Measurements from ENCODE around the gene HAAO. TPM values are rescaled to one million over a fixed set of nuclear protein-coding genes. Genes with fewer than 3 reads are reported as not detected.

HAAO gene
- polyA plus RNA-seq, 3 donors: 10.5 to 29.6 (median 15.0) TPM

GRCh38 chr2:42757981-42758740 is 34.2 kb downstream of the HAAO start:
- no peak for TF ChIP-seq CTCF (IDR thresholded peaks at IDR 0.05)
- intact Hi-C loops (cut with micrococcal nuclease): loop anchor here in 1 of 2 donors (5.0 kb wide), 2 partner anchors 36 to 44 kb away; no protein-coding TSS in a partner anchor
- Histone ChIP-seq H3K27ac (ENCODE audit: low read depth in 1 of 2, low read length in 2 of 2) (no peak overlapping the region), H3K9ac (ENCODE audit: insufficient read depth, low read length, poor library complexity, severe bottlenecking) (no peak overlapping the region), H3K4me1 (ENCODE audit: control insufficient read depth in 1 of 2, insufficient read depth in 2 of 2, low read length in 2 of 2) (peaks cover 52 to 59% of the 10 kb centered on the region in 2 donors), H4K20me1 (ENCODE audit: insufficient read depth, low read length) (no peaks in the 10 kb centered on the region), H3K4me3 (replicated peaks in 1 of 3; ENCODE audit: low read depth in 2 of 3, low read length in 3 of 3) (no peak overlapping the region), H3K79me2 (ENCODE audit: insufficient read depth, low read length) (no peaks in the 10 kb centered on the region), H3K27me3 (ENCODE audit: control insufficient read depth in 2 of 2, insufficient read depth in 2 of 2, low read length in 2 of 2) (no peaks in the 10 kb centered on the region), H2AFZ (ENCODE audit: insufficient read depth, low read depth, low read length, poor library complexity, severe bottlenecking) (no peak overlapping the region), H3K36me3 (replicated peaks in 1 of 2; ENCODE audit: control insufficient read depth in 1 of 2, insufficient read depth in 2 of 2, low read length in 2 of 2) (no peaks in the 10 kb centered on the region), H3K4me2 (replicated peaks; ENCODE audit: extremely low read depth, low read length, poor library complexity, severe bottlenecking) (no peak overlapping the region), H3K9me3 (replicated peaks in 1 of 2; ENCODE audit: control insufficient read depth in 1 of 2, insufficient read depth in 1 of 2, low read length in 2 of 2) (peaks cover 0 to 2% of the 10 kb centered on the region in 2 donors)
- Mint-ChIP-seq H3K9me3 (peaks cover 0 to 5% (median 1%) of the 10 kb centered on the region in 7 donors), H3K4me1 (peaks cover 56% of the 10 kb centered on the region), H3K36me3 (peaks cover 15 to 25% of the 10 kb centered on the region in 2 donors), H3K27me3 (ENCODE audit: low read depth in 3 of 3) (peaks cover 0 to 5% (median 3%) of the 10 kb centered on the region in 3 donors), H3K4me3 (no peak overlapping the region), H3K27ac (no peak overlapping the region)
- no peak for DNase-seq
- WGBS (ENCODE audit: insufficient coverage): 90% methylated on average over 3 of the region's 4 CpGs

- Mint-ChIP-seq H3K4me3 (no peak overlapping the region), H3K27ac (peak overlapping the region in 2 of 7 donors; percentile 8 to 72), H3K36me3 (peaks cover 11 to 21% of the 10 kb centered on the region in 2 donors), H3K9me3 (peaks cover 0 to 2% (median 0%) of the 10 kb centered on the region in 7 donors), H3K27me3 (ENCODE audit: low read depth in 3 of 3) (peaks cover 0 to 4% (median 0%) of the 10 kb centered on the region in 3 donors), H3K4me1 (peaks cover 59% of the 10 kb centered on the region)
- no peak for TF ChIP-seq CTCF (IDR thresholded peaks at IDR 0.05)
- no peak overlapping the region for H3K27ac ChIP-seq (ENCODE audit: low read depth in 1 of 2, low read length in 2 of 2)
- H3K27me3 ChIP-seq (ENCODE audit: control insufficient read depth in 2 of 2, insufficient read depth in 2 of 2, low read length in 2 of 2): no peaks in the 10 kb centered on the region
- H3K36me3 ChIP-seq (replicated peaks in 1 of 2; ENCODE audit: control insufficient read depth in 1 of 2, insufficient read depth in 2 of 2, low read length in 2 of 2): no peaks in the 10 kb centered on the region
- peaks cover 51 to 59% of the 10 kb centered on the region in 2 donors for H3K4me1 ChIP-seq (ENCODE audit: control insufficient read depth in 1 of 2, insufficient read depth in 2 of 2, low read length in 2 of 2)
- no peak overlapping the region for H2AFZ ChIP-seq (ENCODE audit: insufficient read depth, low read depth, low read length, poor library complexity, severe bottlenecking)
- 90% methylated on average over 5 of the region's 6 CpGs for WGBS (ENCODE audit: insufficient coverage)
- H3K79me2 ChIP-seq (ENCODE audit: insufficient read depth, low read length): no peaks in the 10 kb centered on the region
- H4K20me1 ChIP-seq (ENCODE audit: insufficient read depth, low read length): no peaks in the 10 kb centered on the region
- H3K4me3 ChIP-seq (replicated peaks in 1 of 3; ENCODE audit: low read depth in 2 of 3, low read length in 3 of 3): no peak overlapping the region
- intact Hi-C loops (cut with micrococcal nuclease): loop anchor here in 1 of 2 donors (5.0 kb wide), 2 partner anchors 35 to 45 kb away; no protein-coding TSS in a partner anchor
- DNase-seq: no peak
- no peaks in the 10 kb centered on the region for H3K9me3 ChIP-seq (replicated peaks in 1 of 2; ENCODE audit: control insufficient read depth in 1 of 2, insufficient read depth in 1 of 2, low read length in 2 of 2)
- no peak overlapping the region for H3K4me2 ChIP-seq (replicated peaks; ENCODE audit: extremely low read depth, low read length, poor library complexity, severe bottlenecking)
- H3K9ac ChIP-seq (ENCODE audit: insufficient read depth, low read length, poor library complexity, severe bottlenecking): no peak overlapping the region
These were observed 35.3 kb downstream of the HAAO start for GRCh38 chr2:42756966-42757513.

All from CD14-positive monocyte (primary cell).